HCT116 (cell line): Measurements from ENCODE around the gene CLIC4.

Experiments used
- CEBPB ChIP-seq: IDR thresholded peaks from 2 replicates; pipeline ENCODE4 v1.6.1; 2012; ENCODE audit warnings: low read depth
- ELF1 ChIP-seq: IDR thresholded peaks from 2 replicates; pipeline ENCODE4 v1.6.1; 2012; ENCODE audit warnings: low read depth, borderline replicate concordance
- EZH2 ChIP-seq: fragments of 200-600 bp; sonication (generic); IDR thresholded peaks from 2 replicates; pipeline ENCODE4 v1.6.1; 2017; ENCODE audit warnings: antibody characterized with exemption, mixed run types
- EZH2phosphoT487 ChIP-seq: fragments of 200-600 bp; IDR thresholded peaks from 2 replicates; pipeline ENCODE4 v1.6.1; 2018; ENCODE audit warnings: antibody characterized with exemption, borderline replicate concordance
- POLR2A ChIP-seq: IDR thresholded peaks from 2 replicates; pipeline ENCODE4 v1.7.0; 2011; ENCODE audit warnings: borderline replicate concordance; ENCODE audit not compliant: insufficient read depth, insufficient read length; ENCODE audit errors: extremely low read depth
- POLR2AphosphoS5 ChIP-seq: IDR thresholded peaks from 2 replicates; pipeline ENCODE4 v1.6.1; 2011; ENCODE audit warnings: mild to moderate bottlenecking, low read depth, low read length, moderate library complexity
- RAD21 ChIP-seq: IDR thresholded peaks from 2 replicates; pipeline ENCODE4 v1.6.1; 2012; ENCODE audit warnings: low read depth, mild to moderate bottlenecking
- YY1 ChIP-seq: IDR thresholded peaks from 2 replicates; pipeline ENCODE4 v1.6.1; 2011; ENCODE audit warnings: low read length, low read depth, moderate library complexity, mild to moderate bottlenecking; ENCODE audit not compliant: insufficient replicate concordance; ENCODE audit errors: extremely low read depth
- ZBTB33 ChIP-seq: IDR thresholded peaks from 2 replicates; pipeline ENCODE4 v1.6.1; 2011; ENCODE audit warnings: mild to moderate bottlenecking, low read length, moderate library complexity; ENCODE audit not compliant: insufficient replicate concordance; ENCODE audit errors: extremely low read depth
- ZFX ChIP-seq: fragments of 450-650 bp; IDR thresholded peaks from 2 replicates; pipeline ENCODE4 v1.6.1; 2017
- TF ChIP-seq, protein P1 (sequence below), 3 experiments: fragments of 200-600 bp in 1 of 3; sonication (generic) in 1 of 3; IDR thresholded peaks in 2 of 3; conservative IDR thresholded peaks in 1 of 3; 2 replicates each; pipeline ENCODE4 v1.5.1; 2012 to 2017; ENCODE audit warnings: low read depth in 2 of 3, low read length in 2 of 3, antibody characterized with exemption in 1 of 3, borderline replicate concordance in 1 of 3, control low read depth in 1 of 3, mild to moderate bottlenecking in 1 of 3, mixed read lengths in 1 of 3, mixed run types in 1 of 3, moderate library complexity in 1 of 3; ENCODE audit not compliant: insufficient read depth in 1 of 3
- TF ChIP-seq, protein P2 (sequence below): IDR thresholded peaks from 2 replicates; pipeline ENCODE4 v1.6.1; 2012

- TF ChIP-seq ZFX (no peak), POLR2AphosphoS5 (no peak), EZH2 (no peak), YY1 (no peak), ZBTB33 (no peak), CEBPB (no peak), ELF1 (no peak), EZH2phosphoT487 (no peak), RAD21 (no peak), POLR2A (no peak)
- TF ChIP-seq, protein P1, sequence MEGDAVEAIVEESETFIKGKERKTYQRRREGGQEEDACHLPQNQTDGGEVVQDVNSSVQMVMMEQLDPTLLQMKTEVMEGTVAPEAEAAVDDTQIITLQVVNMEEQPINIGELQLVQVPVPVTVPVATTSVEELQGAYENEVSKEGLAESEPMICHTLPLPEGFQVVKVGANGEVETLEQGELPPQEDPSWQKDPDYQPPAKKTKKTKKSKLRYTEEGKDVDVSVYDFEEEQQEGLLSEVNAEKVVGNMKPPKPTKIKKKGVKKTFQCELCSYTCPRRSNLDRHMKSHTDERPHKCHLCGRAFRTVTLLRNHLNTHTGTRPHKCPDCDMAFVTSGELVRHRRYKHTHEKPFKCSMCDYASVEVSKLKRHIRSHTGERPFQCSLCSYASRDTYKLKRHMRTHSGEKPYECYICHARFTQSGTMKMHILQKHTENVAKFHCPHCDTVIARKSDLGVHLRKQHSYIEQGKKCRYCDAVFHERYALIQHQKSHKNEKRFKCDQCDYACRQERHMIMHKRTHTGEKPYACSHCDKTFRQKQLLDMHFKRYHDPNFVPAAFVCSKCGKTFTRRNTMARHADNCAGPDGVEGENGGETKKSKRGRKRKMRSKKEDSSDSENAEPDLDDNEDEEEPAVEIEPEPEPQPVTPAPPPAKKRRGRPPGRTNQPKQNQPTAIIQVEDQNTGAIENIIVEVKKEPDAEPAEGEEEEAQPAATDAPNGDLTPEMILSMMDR (IDR thresholded peaks at IDR 0.05 in 2 of 3, conservative IDR thresholded peaks at IDR 0.05 in 1 of 3; ENCODE audit: borderline replicate concordance in 1 of 3, insufficient read depth in 1 of 3, low read depth in 2 of 3, low read length in 2 of 3): no peak
- TF ChIP-seq, protein P2, sequence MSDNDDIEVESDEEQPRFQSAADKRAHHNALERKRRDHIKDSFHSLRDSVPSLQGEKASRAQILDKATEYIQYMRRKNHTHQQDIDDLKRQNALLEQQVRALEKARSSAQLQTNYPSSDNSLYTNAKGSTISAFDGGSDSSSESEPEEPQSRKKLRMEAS: no peak
Observed at GRCh38 chr1:24699628-24700027, 45.6 kb upstream of the CLIC4 start.
